Measurements from ENCODE around the gene ABCB11.

ABCB11 gene

DNA sequence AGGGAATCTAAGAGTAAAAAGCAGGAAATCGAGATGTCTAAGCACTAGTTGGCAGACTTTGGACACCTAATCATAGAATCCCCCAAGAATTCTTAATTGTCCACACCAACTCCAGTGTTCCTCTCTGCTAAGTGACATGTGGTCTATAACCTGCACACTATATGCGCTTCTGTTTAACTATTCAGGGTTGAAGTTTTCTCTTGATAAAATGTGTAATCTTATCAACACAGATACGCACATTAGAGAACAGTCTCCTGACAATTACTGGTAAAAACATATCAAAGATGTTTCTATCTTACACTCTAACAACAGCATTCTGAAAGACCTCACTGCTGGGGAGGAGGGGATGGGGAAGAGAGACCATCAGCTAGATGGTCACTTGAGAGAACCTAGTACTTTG, 3.9 kb downstream of the ABCB11 start:
- no peak overlapping the region for H3K4me3 ChIP-seq (ENCODE audit: low read depth, low read length)
- TF ChIP-seq, protein P1, sequence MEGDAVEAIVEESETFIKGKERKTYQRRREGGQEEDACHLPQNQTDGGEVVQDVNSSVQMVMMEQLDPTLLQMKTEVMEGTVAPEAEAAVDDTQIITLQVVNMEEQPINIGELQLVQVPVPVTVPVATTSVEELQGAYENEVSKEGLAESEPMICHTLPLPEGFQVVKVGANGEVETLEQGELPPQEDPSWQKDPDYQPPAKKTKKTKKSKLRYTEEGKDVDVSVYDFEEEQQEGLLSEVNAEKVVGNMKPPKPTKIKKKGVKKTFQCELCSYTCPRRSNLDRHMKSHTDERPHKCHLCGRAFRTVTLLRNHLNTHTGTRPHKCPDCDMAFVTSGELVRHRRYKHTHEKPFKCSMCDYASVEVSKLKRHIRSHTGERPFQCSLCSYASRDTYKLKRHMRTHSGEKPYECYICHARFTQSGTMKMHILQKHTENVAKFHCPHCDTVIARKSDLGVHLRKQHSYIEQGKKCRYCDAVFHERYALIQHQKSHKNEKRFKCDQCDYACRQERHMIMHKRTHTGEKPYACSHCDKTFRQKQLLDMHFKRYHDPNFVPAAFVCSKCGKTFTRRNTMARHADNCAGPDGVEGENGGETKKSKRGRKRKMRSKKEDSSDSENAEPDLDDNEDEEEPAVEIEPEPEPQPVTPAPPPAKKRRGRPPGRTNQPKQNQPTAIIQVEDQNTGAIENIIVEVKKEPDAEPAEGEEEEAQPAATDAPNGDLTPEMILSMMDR (IDR thresholded peaks at IDR 0.05; ENCODE audit: borderline replicate concordance, insufficient read depth, low read depth, low read length): no peak

DNA sequence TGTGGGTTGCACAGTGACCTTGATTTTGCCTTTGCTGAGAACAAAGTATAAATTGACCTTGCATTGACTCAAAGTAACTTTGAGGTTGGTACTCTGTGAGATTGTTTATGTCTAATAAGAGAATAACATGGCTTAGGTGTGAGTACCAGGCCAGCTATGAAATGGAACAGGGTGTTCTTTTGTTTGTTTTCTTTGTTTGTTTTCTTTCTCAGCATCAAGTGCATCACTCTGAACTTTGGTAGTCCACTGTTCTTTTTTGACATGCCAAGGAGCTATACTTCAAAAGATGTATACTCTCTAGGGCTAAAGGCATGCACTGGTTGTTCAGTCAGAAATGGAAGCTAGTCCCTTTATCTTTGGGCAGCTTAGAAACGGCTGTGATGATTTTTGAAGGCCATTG, 5.1 kb downstream of the ABCB11 start:
- no peak overlapping the region for H3K4me3 ChIP-seq (ENCODE audit: low read depth, low read length)
- TF ChIP-seq, protein P1 (IDR thresholded peaks at IDR 0.05; ENCODE audit: borderline replicate concordance, insufficient read depth, low read depth, low read length): no peak

DNA sequence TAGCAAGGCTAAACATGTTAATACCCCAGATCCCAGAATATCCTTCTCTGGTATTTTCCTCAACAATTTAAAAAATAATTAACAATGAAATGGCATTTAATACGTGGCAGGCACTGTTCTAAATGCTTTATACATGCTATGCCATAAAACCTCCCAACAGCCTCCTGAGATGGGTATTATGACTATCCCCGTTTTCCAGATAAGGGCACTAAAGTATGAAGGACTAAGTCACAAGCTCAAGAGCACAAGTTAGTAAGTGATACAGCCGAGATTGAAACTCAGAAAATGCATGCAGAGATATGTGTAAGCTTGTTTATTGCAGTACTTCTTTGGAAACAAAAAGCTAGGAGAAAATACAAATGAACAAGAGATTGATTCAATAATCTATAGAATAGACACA, 8.0 kb downstream of the ABCB11 start:
- TF ChIP-seq, protein P1 (IDR thresholded peaks at IDR 0.05; ENCODE audit: borderline replicate concordance, insufficient read depth, low read depth, low read length): no peak
- H3K4me3 ChIP-seq (ENCODE audit: low read depth, low read length): no peak overlapping the region

DNA sequence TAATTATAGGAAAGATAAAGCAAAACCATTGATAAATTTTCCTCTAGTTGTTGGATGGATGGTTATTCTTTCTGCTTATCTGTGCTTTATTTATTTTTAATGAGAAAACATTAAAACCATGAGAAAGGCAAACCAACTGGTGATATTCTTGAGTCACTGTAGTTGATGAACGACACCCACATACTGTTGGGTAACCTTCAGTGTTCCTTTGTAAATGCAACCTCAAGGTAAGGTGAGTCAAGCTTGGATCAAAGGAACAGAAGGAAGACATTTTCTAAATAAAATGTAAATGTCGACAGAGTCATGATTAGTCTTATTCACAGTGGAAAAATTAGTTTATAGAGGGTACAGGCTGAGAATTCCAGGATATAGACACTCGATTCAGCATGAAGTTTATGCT, 12.7 kb downstream of the ABCB11 start:
- TF ChIP-seq, protein P1 (IDR thresholded peaks at IDR 0.05; ENCODE audit: borderline replicate concordance, insufficient read depth, low read depth, low read length): no peak
- H3K4me3 ChIP-seq (ENCODE audit: low read depth, low read length): no peak overlapping the region

DNA sequence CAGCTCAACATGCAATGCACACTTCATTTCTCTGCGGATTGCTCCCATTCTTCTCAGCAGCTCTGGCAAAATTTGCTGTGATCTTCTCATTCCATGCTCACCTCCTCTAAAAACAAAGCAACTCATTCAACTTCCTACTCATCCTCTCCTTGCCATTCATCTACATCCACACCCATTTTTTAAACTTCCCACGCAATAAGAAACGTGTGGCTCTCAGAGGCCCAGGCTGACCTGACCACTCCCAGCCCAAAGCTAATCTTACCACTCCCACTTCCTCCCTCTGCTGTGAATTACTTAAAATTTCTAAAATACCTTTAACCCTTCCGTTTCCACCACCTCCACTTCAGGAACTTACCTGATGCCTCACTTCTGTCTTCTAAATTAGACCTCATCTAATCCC, 15.2 kb downstream of the ABCB11 start:
- TF ChIP-seq, protein P1 (IDR thresholded peaks at IDR 0.05; ENCODE audit: borderline replicate concordance, insufficient read depth, low read depth, low read length): no peak
- no peak overlapping the region for H3K4me3 ChIP-seq (ENCODE audit: low read depth, low read length)

DNA sequence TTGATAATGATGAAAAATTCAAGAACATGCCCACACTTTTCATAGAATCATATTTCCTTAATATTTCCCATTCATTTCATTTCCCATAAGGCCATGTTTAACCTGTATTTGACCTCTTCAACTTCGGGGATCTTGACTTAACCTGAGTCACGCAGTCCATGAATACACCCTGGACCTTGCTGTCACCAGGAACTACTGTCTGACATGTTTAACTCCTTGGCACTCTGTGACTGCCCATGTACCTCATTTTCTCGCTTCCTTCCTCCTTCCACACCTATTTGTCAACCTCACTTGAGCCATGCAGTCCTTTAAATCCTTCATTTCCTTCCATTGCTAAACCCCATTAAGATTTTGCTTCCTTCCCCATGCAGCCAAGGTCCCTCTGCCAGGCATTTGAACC, 16.3 kb downstream of the ABCB11 start:
- no peak overlapping the region for H3K4me3 ChIP-seq (ENCODE audit: low read depth, low read length)
- TF ChIP-seq, protein P1 (IDR thresholded peaks at IDR 0.05; ENCODE audit: borderline replicate concordance, insufficient read depth, low read depth, low read length): no peak

DNA sequence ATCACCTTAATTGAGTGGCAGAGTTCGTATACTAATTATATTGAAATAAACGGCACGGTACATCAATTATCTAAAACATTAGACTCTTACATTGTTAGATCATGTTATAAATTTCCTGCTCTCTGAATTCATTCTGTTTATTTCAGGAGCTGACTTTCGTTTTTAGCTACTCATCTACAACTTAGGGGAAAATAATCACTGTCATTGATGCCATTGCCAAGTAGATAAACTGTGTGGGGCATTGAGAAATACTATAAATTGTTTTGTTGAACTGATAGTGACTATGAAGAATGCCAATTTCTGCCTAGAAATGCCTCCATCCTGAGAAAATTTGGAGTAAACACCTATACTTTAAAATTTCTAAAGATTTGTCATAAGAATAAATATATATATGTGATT, 17.5 kb downstream of the ABCB11 start:
- no peak overlapping the region for H3K4me3 ChIP-seq (ENCODE audit: low read depth, low read length)
- TF ChIP-seq, protein P1 (IDR thresholded peaks at IDR 0.05; ENCODE audit: borderline replicate concordance, insufficient read depth, low read depth, low read length): no peak

Data from GM12875 (cell line).